Hematopoietic multipotent progenitor cell treated with erythropoietin and hydrocortisone succinate and interleukin-3 and kit ligand, for 15 days (in vitro differentiated cells): ENCODE measurements around the gene FAHD2B.
"Not testable (repeated sequence)": the region's sequence is repeated elsewhere in the genome, so short reads cannot be mapped to it uniquely, and the experiment has no call there.

Source experiments
- DNase-seq: peaks from one replicate; pipeline ENCODE4 v3.0.0-alpha.2; 2015; ENCODE audit warnings: low spot score

Gene FAHD2B

GRCh38 chr2:97094772-97095611 lies at the start of gene FAHD2B:
TSS of gene FAHD2B (minus strand) at chr2:97094882. CDS start at chr2:97091706, 3,176 bp downstream.
- DNase-seq, result peak; percentile 71

- DNase-seq, result not testable (repeated sequence)
These were observed 49.3 kb upstream of the FAHD2B start for GRCh38 chr2:97144016-97144415.

GRCh38 chr2:97129090-97129489 lies 34.4 kb upstream of the FAHD2B start:
- DNase-seq, result not testable (repeated sequence)

GRCh38 chr2:97113882-97114255 lies 19.2 kb upstream of the FAHD2B start:
- DNase-seq, result not testable (repeated sequence)

GRCh38 chr2:97113050-97113881 lies 18.6 kb upstream of the FAHD2B start, which contains the start of gene ANKRD36:
TSS of gene ANKRD36 (plus strand) at chr2:97113153. CDS start at chr2:97113740, 587 bp downstream.
- peak; percentile 63 for DNase-seq

- DNase-seq, result peak; percentile 34
These were observed 17.8 kb upstream of the FAHD2B start for GRCh38 chr2:97112320-97113049.

GRCh38 chr2:97111246-97111645 lies 16.6 kb upstream of the FAHD2B start:
- DNase-seq, result not testable (repeated sequence)

GRCh38 chr2:97106878-97107277 lies 12.2 kb upstream of the FAHD2B start:
- not testable (repeated sequence) for DNase-seq

GRCh38 chr2:97098786-97099372 lies 4.2 kb upstream of the FAHD2B start:
- DNase-seq, result not testable (repeated sequence)

GRCh38 chr2:97095661-97096060 lies 979 bp upstream of the FAHD2B start:
- no peak for DNase-seq

- DNase-seq, result not testable (repeated sequence)
These were observed 505 bp downstream of the FAHD2B start for GRCh38 chr2:97093983-97094771.

GRCh38 chr2:97092946-97093345 lies 1.7 kb downstream of the FAHD2B start:
- DNase-seq, result not testable (repeated sequence)

- DNase-seq, result not testable (repeated sequence)
These were observed 6.0 kb downstream of the FAHD2B start for GRCh38 chr2:97088706-97089105.

GRCh38 chr2:97085093-97085492 lies 9.6 kb downstream of the FAHD2B start:
- not testable (repeated sequence) for DNase-seq

GRCh38 chr2:97083516-97083915 lies 11.2 kb downstream of the FAHD2B start:
- DNase-seq, result not testable (repeated sequence)

GRCh38 chr2:97082206-97082605 lies 12.5 kb downstream of the FAHD2B start:
- not testable (repeated sequence) for DNase-seq

- DNase-seq, result not testable (repeated sequence)
These were observed 13.8 kb downstream of the FAHD2B start for GRCh38 chr2:97080855-97081254.

- not testable (repeated sequence) for DNase-seq
These were observed 17.5 kb downstream of the FAHD2B start for GRCh38 chr2:97077213-97077612.

GRCh38 chr2:97070915-97071314 lies 23.8 kb downstream of the FAHD2B start:
- not testable (repeated sequence) for DNase-seq

- DNase-seq, result not testable (repeated sequence)
These were observed 26.0 kb downstream of the FAHD2B start for GRCh38 chr2:97068722-97069121.

- DNase-seq, result no peak
These were observed 26.6 kb downstream of the FAHD2B start for GRCh38 chr2:97068074-97068473.
